SK-N-SH treated with all-trans-retinoic acid at 6 μM for 48 hours (cell line): ENCODE measurements around the gene FAM186B.

Experiments used
- CSDC2 ChIP-seq: fragments of 250-450 bp; sonication (Bioruptor Pico); IDR thresholded peaks from 2 replicates; pipeline ENCODE4 v1.5.0; 2020; ENCODE audit warnings: mild to moderate bottlenecking, moderate library complexity
- OSR1 ChIP-seq: fragments of 250-450 bp; sonication (Bioruptor Pico); IDR thresholded peaks from 2 replicates; pipeline ENCODE4 v1.8.0; 2022; ENCODE audit warnings: moderate library complexity, mild to moderate bottlenecking, inconsistent platforms
- RARB ChIP-seq: fragments of 250-450 bp; sonication (Bioruptor Pico); IDR thresholded peaks from 2 replicates; pipeline ENCODE4 v1.8.0; 2021; ENCODE audit warnings: mild to moderate bottlenecking, moderate library complexity
- ZFP30 ChIP-seq: fragments of 450-650 bp; formaldehyde crosslinking; IDR thresholded peaks from 2 replicates; pipeline ENCODE4 v1.5.0; 2022; ENCODE audit warnings: mild to moderate bottlenecking, moderate library complexity
- TF ChIP-seq, protein P1 (sequence below): fragments of 250-450 bp; sonication (Bioruptor Pico); IDR thresholded peaks from 2 replicates; pipeline ENCODE4 v1.8.0; 2020; ENCODE audit warnings: mild to moderate bottlenecking, moderate library complexity, borderline replicate concordance
- TF ChIP-seq, protein P2 (sequence below): fragments of 250-450 bp; sonication (Bioruptor Pico); IDR thresholded peaks from 2 replicates; pipeline ENCODE4 v1.5.1; 2020; ENCODE audit warnings: low read depth, mild to moderate bottlenecking, moderate library complexity

DNA sequence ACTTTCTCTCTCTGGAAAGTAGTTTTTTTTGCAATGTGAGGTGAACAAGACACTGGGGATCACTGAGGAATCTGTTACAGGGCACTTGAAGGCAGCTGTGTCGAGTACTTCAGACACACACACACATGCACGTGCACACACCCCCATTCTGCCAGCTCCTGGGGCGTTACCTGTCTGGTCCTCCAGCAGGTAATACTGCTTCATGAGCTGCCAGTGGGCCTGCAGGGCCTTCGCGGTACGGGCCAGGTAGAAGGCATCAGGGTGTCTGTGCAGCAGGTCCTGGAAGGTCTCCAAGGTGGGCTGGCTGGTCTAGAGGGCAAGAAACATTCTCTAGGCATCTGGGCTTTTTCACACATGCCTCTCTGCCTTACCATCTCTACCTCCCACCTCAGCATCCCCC lies 42.6 kb downstream of the FAM186B start:
- TF ChIP-seq ZFP30 = no peak
- TF ChIP-seq, protein P1, sequence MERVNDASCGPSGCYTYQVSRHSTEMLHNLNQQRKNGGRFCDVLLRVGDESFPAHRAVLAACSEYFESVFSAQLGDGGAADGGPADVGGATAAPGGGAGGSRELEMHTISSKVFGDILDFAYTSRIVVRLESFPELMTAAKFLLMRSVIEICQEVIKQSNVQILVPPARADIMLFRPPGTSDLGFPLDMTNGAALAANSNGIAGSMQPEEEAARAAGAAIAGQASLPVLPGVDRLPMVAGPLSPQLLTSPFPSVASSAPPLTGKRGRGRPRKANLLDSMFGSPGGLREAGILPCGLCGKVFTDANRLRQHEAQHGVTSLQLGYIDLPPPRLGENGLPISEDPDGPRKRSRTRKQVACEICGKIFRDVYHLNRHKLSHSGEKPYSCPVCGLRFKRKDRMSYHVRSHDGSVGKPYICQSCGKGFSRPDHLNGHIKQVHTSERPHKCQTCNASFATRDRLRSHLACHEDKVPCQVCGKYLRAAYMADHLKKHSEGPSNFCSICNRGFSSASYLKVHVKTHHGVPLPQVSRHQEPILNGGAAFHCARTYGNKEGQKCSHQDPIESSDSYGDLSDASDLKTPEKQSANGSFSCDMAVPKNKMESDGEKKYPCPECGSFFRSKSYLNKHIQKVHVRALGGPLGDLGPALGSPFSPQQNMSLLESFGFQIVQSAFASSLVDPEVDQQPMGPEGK (CRISPR knock-in tag) = no peak
- TF ChIP-seq CSDC2 = no peak
- TF ChIP-seq RARB (CRISPR knock-in tag) = no peak
- no peak for TF ChIP-seq OSR1 (CRISPR knock-in tag)
- TF ChIP-seq, protein P2, sequence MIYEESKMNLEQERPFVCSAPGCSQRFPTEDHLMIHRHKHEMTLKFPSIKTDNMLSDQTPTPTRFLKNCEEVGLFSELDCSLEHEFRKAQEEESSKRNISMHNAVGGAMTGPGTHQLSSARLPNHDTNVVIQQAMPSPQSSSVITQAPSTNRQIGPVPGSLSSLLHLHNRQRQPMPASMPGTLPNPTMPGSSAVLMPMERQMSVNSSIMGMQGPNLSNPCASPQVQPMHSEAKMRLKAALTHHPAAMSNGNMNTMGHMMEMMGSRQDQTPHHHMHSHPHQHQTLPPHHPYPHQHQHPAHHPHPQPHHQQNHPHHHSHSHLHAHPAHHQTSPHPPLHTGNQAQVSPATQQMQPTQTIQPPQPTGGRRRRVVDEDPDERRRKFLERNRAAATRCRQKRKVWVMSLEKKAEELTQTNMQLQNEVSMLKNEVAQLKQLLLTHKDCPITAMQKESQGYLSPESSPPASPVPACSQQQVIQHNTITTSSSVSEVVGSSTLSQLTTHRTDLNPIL = no peak
